ENCODE data around the gene HOXA4.

The HOXA4 gene

GRCh38 chr7:27159266-27160144, 28.9 kb upstream of the HOXA4 start:
- FAIRE-seq, result no peak
- DNase-seq (ENCODE audit: insufficient read length, low spot score), result no peak
- TF ChIP-seq, protein P1, sequence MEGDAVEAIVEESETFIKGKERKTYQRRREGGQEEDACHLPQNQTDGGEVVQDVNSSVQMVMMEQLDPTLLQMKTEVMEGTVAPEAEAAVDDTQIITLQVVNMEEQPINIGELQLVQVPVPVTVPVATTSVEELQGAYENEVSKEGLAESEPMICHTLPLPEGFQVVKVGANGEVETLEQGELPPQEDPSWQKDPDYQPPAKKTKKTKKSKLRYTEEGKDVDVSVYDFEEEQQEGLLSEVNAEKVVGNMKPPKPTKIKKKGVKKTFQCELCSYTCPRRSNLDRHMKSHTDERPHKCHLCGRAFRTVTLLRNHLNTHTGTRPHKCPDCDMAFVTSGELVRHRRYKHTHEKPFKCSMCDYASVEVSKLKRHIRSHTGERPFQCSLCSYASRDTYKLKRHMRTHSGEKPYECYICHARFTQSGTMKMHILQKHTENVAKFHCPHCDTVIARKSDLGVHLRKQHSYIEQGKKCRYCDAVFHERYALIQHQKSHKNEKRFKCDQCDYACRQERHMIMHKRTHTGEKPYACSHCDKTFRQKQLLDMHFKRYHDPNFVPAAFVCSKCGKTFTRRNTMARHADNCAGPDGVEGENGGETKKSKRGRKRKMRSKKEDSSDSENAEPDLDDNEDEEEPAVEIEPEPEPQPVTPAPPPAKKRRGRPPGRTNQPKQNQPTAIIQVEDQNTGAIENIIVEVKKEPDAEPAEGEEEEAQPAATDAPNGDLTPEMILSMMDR (IDR thresholded peaks at IDR 0.05; ENCODE audit: insufficient read depth, missing control alignments), result no peak

GRCh38 chr7:27158436-27159265, 28.1 kb upstream of the HOXA4 start:
- TF ChIP-seq, protein P1 (IDR thresholded peaks at IDR 0.05; ENCODE audit: insufficient read depth, missing control alignments), result no peak
- no peak for DNase-seq (ENCODE audit: insufficient read length, low spot score)
- FAIRE-seq, result no peak

- DNase-seq (ENCODE audit: insufficient read length, low spot score), result no peak
- TF ChIP-seq, protein P1 (IDR thresholded peaks at IDR 0.05; ENCODE audit: insufficient read depth, missing control alignments), result no peak
- no peak for FAIRE-seq
These were observed 27.3 kb upstream of the HOXA4 start for GRCh38 chr7:27157702-27158431.

DNA sequence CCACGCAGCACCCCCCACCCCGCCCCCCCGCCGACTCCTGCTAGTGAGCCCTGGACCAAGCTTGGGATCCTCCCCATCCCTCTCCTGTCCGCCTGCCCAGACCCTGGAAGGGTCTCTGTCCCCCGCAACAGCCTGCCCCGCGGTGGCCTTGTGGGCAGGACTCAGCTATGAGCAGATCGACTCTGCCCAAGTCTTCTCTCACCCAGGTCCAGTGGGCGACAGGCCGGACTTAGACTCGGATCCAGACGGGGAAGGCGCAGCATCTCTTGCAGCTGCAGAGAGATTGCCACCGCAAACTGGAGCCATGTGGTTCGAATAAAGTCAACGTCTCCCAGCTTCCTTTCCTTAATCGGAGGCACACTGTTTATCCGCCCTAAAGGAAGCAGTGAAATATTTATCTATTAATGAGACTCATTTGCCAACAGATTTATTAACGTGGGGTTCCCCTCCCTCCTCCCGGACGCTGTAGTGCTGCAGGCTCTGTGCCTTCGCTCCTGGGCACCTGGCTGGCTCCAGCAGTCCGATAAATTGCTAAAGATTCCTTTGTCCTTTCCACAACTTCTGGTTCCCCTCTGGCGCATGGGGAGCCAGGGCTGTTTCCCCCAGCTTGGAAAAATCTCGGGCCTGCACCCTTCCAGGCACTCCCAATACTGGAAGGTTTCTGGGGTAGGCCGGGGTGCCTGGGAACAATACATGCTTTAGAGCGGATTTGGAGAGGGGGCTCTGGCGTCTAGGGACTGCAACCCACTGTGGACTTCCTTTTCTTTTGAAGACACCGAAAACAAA, 26.6 kb upstream of the HOXA4 start:
- DNase-seq (ENCODE audit: insufficient read length, low spot score) (no peak), FAIRE-seq (no peak)
- TF ChIP-seq, protein P1 (IDR thresholded peaks at IDR 0.05; ENCODE audit: insufficient read depth, missing control alignments), result no peak

- TF ChIP-seq, protein P1 (IDR thresholded peaks at IDR 0.05; ENCODE audit: insufficient read depth, missing control alignments), result no peak
- FAIRE-seq (no peak), DNase-seq (ENCODE audit: insufficient read length, low spot score) (no peak)
These were observed 25.9 kb upstream of the HOXA4 start, which contains the start of gene HOXA7 for GRCh38 chr7:27156508-27156898. HOXA7 (minus strand) TSS chr7:27156675; CDS start chr7:27156545, 130 bp downstream.

- DNase-seq (ENCODE audit: insufficient read length, low spot score), result no peak
- TF ChIP-seq, protein P1 (IDR thresholded peaks at IDR 0.05; ENCODE audit: insufficient read depth, missing control alignments), result no peak
- FAIRE-seq, result no peak
These were observed 25.4 kb upstream of the HOXA4 start for GRCh38 chr7:27155816-27156507.

Measured in D721Med (cell line).